Measurements from ENCODE around the gene OR5K4.
A peak's percentile ranks its signal among the peaks of the same experiment; 100 is the strongest.

OR5K4 gene

DNA sequence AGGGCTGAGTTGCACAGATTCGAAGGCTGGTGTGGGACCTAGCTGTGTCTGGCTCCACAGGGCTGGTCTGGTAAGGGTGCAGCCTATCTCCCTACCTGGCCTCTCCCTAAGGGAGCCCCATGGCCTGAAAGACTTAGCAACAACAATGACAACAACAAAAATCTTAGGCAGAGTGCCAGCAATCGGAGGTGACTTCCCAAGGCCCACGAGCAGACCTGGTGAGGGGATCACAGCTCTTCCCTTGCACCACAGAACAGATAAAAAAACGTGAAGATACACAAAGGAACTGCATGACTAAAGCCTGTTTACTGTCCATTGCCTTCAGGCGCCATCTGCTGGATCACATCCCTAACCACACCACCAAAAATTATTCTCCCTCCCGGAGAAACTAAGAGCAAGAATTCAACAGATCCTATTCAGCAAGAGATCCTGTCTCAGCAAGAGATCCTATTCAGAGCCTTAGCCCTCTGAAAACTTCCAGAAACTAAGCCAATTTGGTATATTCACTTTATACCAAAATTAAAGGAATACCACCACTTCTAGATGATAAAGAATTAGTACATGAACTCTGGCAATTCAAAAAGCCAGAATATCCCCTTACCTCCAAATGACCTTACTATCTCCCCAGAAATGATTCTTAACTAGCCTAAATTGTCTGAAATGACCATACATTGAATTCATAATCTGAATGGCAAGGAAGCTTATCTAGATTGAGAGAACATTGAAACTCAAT is 24.1 kb upstream of the OR5K4 start:
- no peak overlapping the region for H2AK5ac ChIP-seq (ENCODE audit: low read length)
- H2BK12ac ChIP-seq (ENCODE audit: low read length), result no peak overlapping the region
- no peak overlapping the region for H3K9ac ChIP-seq (ENCODE audit: low read length)
- no peak overlapping the region for H3K4me2 ChIP-seq (ENCODE audit: low read length)
- no peak overlapping the region for H3K27ac ChIP-seq (ENCODE audit: low read depth, low read length)
- peaks cover 0 to 4% of the 10 kb centered on the region in 2 experiments for H3K4me1 ChIP-seq (ENCODE audit: control insufficient read depth in 1 of 2, insufficient read depth in 2 of 2, low read length in 2 of 2)
- no peaks in the 10 kb centered on the region for H3K9me3 ChIP-seq (ENCODE audit: insufficient read depth, low read depth, low read length)
- peak overlapping the region; percentile 47 for H4K91ac ChIP-seq (ENCODE audit: low read depth, low read length)
- H4K12ac ChIP-seq (ENCODE audit: low read depth, low read length), result peak overlapping the region; percentile 25
- H4K8ac ChIP-seq (ENCODE audit: low read depth, low read length), result peak overlapping the region; percentile 19
- H3K4me3 ChIP-seq (ENCODE audit: low read depth, low read length), result no peak overlapping the region
- DNase-seq, result peak; percentile 48 to 76
- H3K79me1 ChIP-seq (ENCODE audit: low read length), result no peaks in the 10 kb centered on the region
- no CpG with 5 or more reads among the region's 6 CpGs for WGBS (ENCODE audit: extremely low coverage, insufficient coverage, insufficient read length)
- no peak overlapping the region for H3K18ac ChIP-seq (ENCODE audit: low read length)
- no peaks in the 10 kb centered on the region for H3K27me3 ChIP-seq (ENCODE audit: insufficient read depth, low read length)
- H3K4ac ChIP-seq (ENCODE audit: low read depth, low read length), result no peak overlapping the region
- no peak overlapping the region for H3K14ac ChIP-seq (ENCODE audit: low read length)
- no peak overlapping the region for H2BK5ac ChIP-seq (ENCODE audit: low read depth, low read length, poor library complexity)
- no peaks in the 10 kb centered on the region for H3K79me2 ChIP-seq (ENCODE audit: control insufficient read depth, insufficient read depth, low read length, poor library complexity)
- H2AFZ ChIP-seq (ENCODE audit: insufficient read depth, low read length, poor library complexity), result peak overlapping the region; percentile 38
- no peak overlapping the region for H2BK120ac ChIP-seq (ENCODE audit: insufficient read depth, low read length, poor library complexity)
- H3K23ac ChIP-seq (ENCODE audit: low read length), result no peak overlapping the region
- no peaks in the 10 kb centered on the region for H3K36me3 ChIP-seq (ENCODE audit: control insufficient read depth in 1 of 2, insufficient read depth in 2 of 2, low read length in 2 of 2)

DNA sequence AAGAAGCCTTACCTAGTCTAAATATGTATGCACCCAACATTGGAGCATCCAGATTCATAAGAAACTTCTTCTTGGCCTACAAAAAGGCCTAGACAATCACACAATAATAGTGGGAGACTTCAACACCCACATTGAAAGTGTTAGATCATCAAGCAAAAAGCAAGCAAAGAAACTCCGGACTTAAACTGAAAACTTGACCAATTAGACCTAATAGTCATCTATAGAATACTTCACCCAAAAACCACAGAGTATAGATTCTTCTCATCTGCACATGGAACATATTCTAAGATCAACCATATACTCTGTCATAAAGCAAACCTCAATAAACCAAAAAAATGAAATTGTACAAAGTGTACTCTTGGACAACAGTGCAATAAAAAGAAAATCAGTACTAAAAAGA is 22.3 kb upstream of the OR5K4 start:
- Histone ChIP-seq H3K14ac (ENCODE audit: low read length) (no peak overlapping the region), H2BK5ac (ENCODE audit: low read depth, low read length, poor library complexity) (no peak overlapping the region)
- WGBS (ENCODE audit: extremely low coverage, insufficient coverage, insufficient read length), result no CpG with 5 or more reads among the region's 1 CpG

GRCh38 chr3:98333989-98334606 is 19.6 kb upstream of the OR5K4 start:
- no peaks in the 10 kb centered on the region for H3K79me1 ChIP-seq (ENCODE audit: low read length)
- no peak overlapping the region for H4K8ac ChIP-seq (ENCODE audit: low read depth, low read length)
- H2AK5ac ChIP-seq (ENCODE audit: low read length), result no peak overlapping the region
- H4K12ac ChIP-seq (ENCODE audit: low read depth, low read length), result no peak overlapping the region
- no peak overlapping the region for H3K4me2 ChIP-seq (ENCODE audit: low read length)
- H3K9ac ChIP-seq (ENCODE audit: low read length), result no peak overlapping the region
- no peaks in the 10 kb centered on the region for H3K36me3 ChIP-seq (ENCODE audit: control insufficient read depth in 1 of 2, insufficient read depth in 2 of 2, low read length in 2 of 2)
- no peak overlapping the region for H4K91ac ChIP-seq (ENCODE audit: low read depth, low read length)
- H3K9me3 ChIP-seq (ENCODE audit: insufficient read depth, low read depth, low read length), result no peaks in the 10 kb centered on the region
- H3K14ac ChIP-seq (ENCODE audit: low read length), result no peak overlapping the region
- WGBS (ENCODE audit: extremely low coverage, insufficient coverage, insufficient read length), result no CpG with 5 or more reads among the region's 3 CpGs
- no peak overlapping the region for H3K18ac ChIP-seq (ENCODE audit: low read length)
- H2AFZ ChIP-seq (ENCODE audit: insufficient read depth, low read length, poor library complexity), result no peak overlapping the region
- H3K4me3 ChIP-seq (ENCODE audit: low read depth, low read length), result no peak overlapping the region
- no peak overlapping the region for H2BK12ac ChIP-seq (ENCODE audit: low read length)
- H3K23ac ChIP-seq (ENCODE audit: low read length), result no peak overlapping the region
- H3K4me1 ChIP-seq (ENCODE audit: control insufficient read depth in 1 of 2, insufficient read depth in 2 of 2, low read length in 2 of 2), result peaks cover 0 to 3% of the 10 kb centered on the region in 2 experiments
- no peak overlapping the region for H2BK120ac ChIP-seq (ENCODE audit: insufficient read depth, low read length, poor library complexity)
- no peak overlapping the region for H3K4ac ChIP-seq (ENCODE audit: low read depth, low read length)
- H3K27me3 ChIP-seq (ENCODE audit: insufficient read depth, low read length), result no peaks in the 10 kb centered on the region
- peak in 1 of 2 donors; percentile 74 for DNase-seq
- no peaks in the 10 kb centered on the region for H3K79me2 ChIP-seq (ENCODE audit: control insufficient read depth, insufficient read depth, low read length, poor library complexity)
- H2BK5ac ChIP-seq (ENCODE audit: low read depth, low read length, poor library complexity), result no peak overlapping the region
- no peak overlapping the region for H3K27ac ChIP-seq (ENCODE audit: low read depth, low read length)

More for the DNA sequence above, 22.3 kb upstream of the OR5K4 start:
- H3K4me3 ChIP-seq (ENCODE audit: low read depth, low read length), result no peak overlapping the region
- no peaks in the 10 kb centered on the region for H3K9me3 ChIP-seq (ENCODE audit: insufficient read depth, low read depth, low read length)
- H3K4me2 ChIP-seq (ENCODE audit: low read length), result no peak overlapping the region
- H3K79me1 ChIP-seq (ENCODE audit: low read length), result no peaks in the 10 kb centered on the region
- H3K27me3 ChIP-seq (ENCODE audit: insufficient read depth, low read length), result no peaks in the 10 kb centered on the region
- H3K4me1 ChIP-seq (ENCODE audit: control insufficient read depth in 1 of 2, insufficient read depth in 2 of 2, low read length in 2 of 2), result peaks cover 0 to 3% of the 10 kb centered on the region in 2 experiments
- no peak overlapping the region for H4K12ac ChIP-seq (ENCODE audit: low read depth, low read length)
- no peak overlapping the region for H2BK12ac ChIP-seq (ENCODE audit: low read length)
- no peak overlapping the region for H2AK5ac ChIP-seq (ENCODE audit: low read length)
- no peak for DNase-seq
- H3K4ac ChIP-seq (ENCODE audit: low read depth, low read length), result no peak overlapping the region
- H4K8ac ChIP-seq (ENCODE audit: low read depth, low read length), result no peak overlapping the region
- no peak overlapping the region for H3K18ac ChIP-seq (ENCODE audit: low read length)
- no peak overlapping the region for H3K23ac ChIP-seq (ENCODE audit: low read length)
- no peak overlapping the region for H4K91ac ChIP-seq (ENCODE audit: low read depth, low read length)
- no peaks in the 10 kb centered on the region for H3K36me3 ChIP-seq (ENCODE audit: control insufficient read depth in 1 of 2, insufficient read depth in 2 of 2, low read length in 2 of 2)
- H2AFZ ChIP-seq (ENCODE audit: insufficient read depth, low read length, poor library complexity), result no peak overlapping the region
- no peaks in the 10 kb centered on the region for H3K79me2 ChIP-seq (ENCODE audit: control insufficient read depth, insufficient read depth, low read length, poor library complexity)
- no peak overlapping the region for H2BK120ac ChIP-seq (ENCODE audit: insufficient read depth, low read length, poor library complexity)
- H3K27ac ChIP-seq (ENCODE audit: low read depth, low read length), result no peak overlapping the region
- H3K9ac ChIP-seq (ENCODE audit: low read length), result no peak overlapping the region

DNA sequence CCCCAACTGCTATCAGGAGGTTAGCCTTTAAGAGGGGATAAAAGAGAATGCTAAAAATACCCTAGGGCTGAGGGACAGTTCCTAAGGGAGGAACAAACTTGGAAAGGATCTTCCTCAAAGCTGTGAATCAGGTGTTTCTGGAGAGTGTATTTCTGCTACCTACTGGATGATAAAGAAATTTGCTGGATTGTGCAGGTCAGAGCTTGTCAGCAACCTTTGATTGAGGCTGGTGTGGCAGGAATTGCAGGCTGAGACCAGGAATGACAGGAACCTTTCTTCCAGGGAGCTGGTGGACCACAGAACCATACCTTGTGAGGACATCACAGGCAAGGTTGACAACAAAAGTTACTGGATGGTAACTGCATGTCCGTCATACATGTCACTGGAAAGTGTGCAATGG is 14.6 kb upstream of the OR5K4 start:
- no peak overlapping the region for H3K14ac ChIP-seq (ENCODE audit: low read length)
- no peak overlapping the region for H3K4me3 ChIP-seq (ENCODE audit: low read depth, low read length)
- no peak for DNase-seq
- no peak overlapping the region for H4K8ac ChIP-seq (ENCODE audit: low read depth, low read length)
- H2BK5ac ChIP-seq (ENCODE audit: low read depth, low read length, poor library complexity), result no peak overlapping the region
- WGBS (ENCODE audit: extremely low coverage, insufficient coverage, insufficient read length), result no CpG with 5 or more reads among the region's 1 CpG
- no peak overlapping the region for H2AK5ac ChIP-seq (ENCODE audit: low read length)
- no peaks in the 10 kb centered on the region for H3K4me1 ChIP-seq (ENCODE audit: control insufficient read depth in 1 of 2, insufficient read depth in 2 of 2, low read length in 2 of 2)
- H2AFZ ChIP-seq (ENCODE audit: insufficient read depth, low read length, poor library complexity), result no peak overlapping the region
- H3K9ac ChIP-seq (ENCODE audit: low read length), result no peak overlapping the region
- H3K27me3 ChIP-seq (ENCODE audit: insufficient read depth, low read length), result no peaks in the 10 kb centered on the region
- no peaks in the 10 kb centered on the region for H3K79me1 ChIP-seq (ENCODE audit: low read length)
- H3K9me3 ChIP-seq (ENCODE audit: insufficient read depth, low read depth, low read length), result no peaks in the 10 kb centered on the region
- no peak overlapping the region for H3K27ac ChIP-seq (ENCODE audit: low read depth, low read length)
- H3K4ac ChIP-seq (ENCODE audit: low read depth, low read length), result no peak overlapping the region
- H3K23ac ChIP-seq (ENCODE audit: low read length), result no peak overlapping the region
- no peak overlapping the region for H4K12ac ChIP-seq (ENCODE audit: low read depth, low read length)
- no peak overlapping the region for H2BK120ac ChIP-seq (ENCODE audit: insufficient read depth, low read length, poor library complexity)
- H3K18ac ChIP-seq (ENCODE audit: low read length), result no peak overlapping the region
- H4K91ac ChIP-seq (ENCODE audit: low read depth, low read length), result no peak overlapping the region
- no peak overlapping the region for H3K4me2 ChIP-seq (ENCODE audit: low read length)
- H3K79me2 ChIP-seq (ENCODE audit: control insufficient read depth, insufficient read depth, low read length, poor library complexity), result no peaks in the 10 kb centered on the region
- H2BK12ac ChIP-seq (ENCODE audit: low read length), result no peak overlapping the region
- no peaks in the 10 kb centered on the region for H3K36me3 ChIP-seq (ENCODE audit: control insufficient read depth in 1 of 2, insufficient read depth in 2 of 2, low read length in 2 of 2)

Data from trophoblast cell (in vitro differentiated cells and primary cell).